NCI-H446 treated with DMSO at 0.1 percent for 48 hours (cell line): Measurements from ENCODE around the gene NOL4L.

Experiments used
- DNase-seq: peaks from one replicate; lab custom pipeline; 2025; lab: John Stamatoyannopoulos, UW

Gene NOL4L

GRCh38 chr20:32613192-32614053 is 28.3 kb upstream of the NOL4L start:
- no peak for DNase-seq

GRCh38 chr20:32612351-32613191 is 27.4 kb upstream of the NOL4L start:
- DNase-seq: no peak

- DNase-seq: no peak
Observed at GRCh38 chr20:32611868-32612267, 26.7 kb upstream of the NOL4L start.

GRCh38 chr20:32611286-32611685 is 26.2 kb upstream of the NOL4L start:
- no peak for DNase-seq

GRCh38 chr20:32610472-32611218 is 25.5 kb upstream of the NOL4L start:
- DNase-seq: no peak

GRCh38 chr20:32609993-32610392 is 24.9 kb upstream of the NOL4L start:
- no peak for DNase-seq

- no peak for DNase-seq
Observed at GRCh38 chr20:32609111-32609773, 24.1 kb upstream of the NOL4L start.

- DNase-seq: no peak
Observed at GRCh38 chr20:32608664-32609015, 23.5 kb upstream of the NOL4L start.

GRCh38 chr20:32607727-32608663 is 22.9 kb upstream of the NOL4L start:
- DNase-seq: no peak

- DNase-seq: no peak
Observed at GRCh38 chr20:32607324-32607723, 22.2 kb upstream of the NOL4L start.

- no peak for DNase-seq
Observed at GRCh38 chr20:32606790-32607189, 21.7 kb upstream of the NOL4L start.

GRCh38 chr20:32606107-32606506 is 21.0 kb upstream of the NOL4L start:
- no peak for DNase-seq

GRCh38 chr20:32605167-32605656 is 20.1 kb upstream of the NOL4L start:
- DNase-seq: no peak

GRCh38 chr20:32603046-32603726 is 18.1 kb upstream of the NOL4L start:
- no peak for DNase-seq

GRCh38 chr20:32602273-32602672 is 17.1 kb upstream of the NOL4L start:
- DNase-seq: no peak

GRCh38 chr20:32600681-32601237 is 15.6 kb upstream of the NOL4L start:
- DNase-seq: no peak

- no peak for DNase-seq
Observed at GRCh38 chr20:32599783-32600340, 14.7 kb upstream of the NOL4L start.

- DNase-seq: no peak
Observed at GRCh38 chr20:32598606-32599005, 13.5 kb upstream of the NOL4L start.

- no peak for DNase-seq
Observed at GRCh38 chr20:32597714-32598113, 12.6 kb upstream of the NOL4L start.
